ENCODE data around the gene KCNG1. TPM values are rescaled to one million over a fixed set of nuclear protein-coding genes. Genes with fewer than 3 reads are reported as not detected.

KCNG1 gene
- total and polyA plus RNA-seq, 2 of the 13 experiments (the other 11 are each of a cell fraction or from before 2014, with no cell fraction given) = not detected

DNA sequence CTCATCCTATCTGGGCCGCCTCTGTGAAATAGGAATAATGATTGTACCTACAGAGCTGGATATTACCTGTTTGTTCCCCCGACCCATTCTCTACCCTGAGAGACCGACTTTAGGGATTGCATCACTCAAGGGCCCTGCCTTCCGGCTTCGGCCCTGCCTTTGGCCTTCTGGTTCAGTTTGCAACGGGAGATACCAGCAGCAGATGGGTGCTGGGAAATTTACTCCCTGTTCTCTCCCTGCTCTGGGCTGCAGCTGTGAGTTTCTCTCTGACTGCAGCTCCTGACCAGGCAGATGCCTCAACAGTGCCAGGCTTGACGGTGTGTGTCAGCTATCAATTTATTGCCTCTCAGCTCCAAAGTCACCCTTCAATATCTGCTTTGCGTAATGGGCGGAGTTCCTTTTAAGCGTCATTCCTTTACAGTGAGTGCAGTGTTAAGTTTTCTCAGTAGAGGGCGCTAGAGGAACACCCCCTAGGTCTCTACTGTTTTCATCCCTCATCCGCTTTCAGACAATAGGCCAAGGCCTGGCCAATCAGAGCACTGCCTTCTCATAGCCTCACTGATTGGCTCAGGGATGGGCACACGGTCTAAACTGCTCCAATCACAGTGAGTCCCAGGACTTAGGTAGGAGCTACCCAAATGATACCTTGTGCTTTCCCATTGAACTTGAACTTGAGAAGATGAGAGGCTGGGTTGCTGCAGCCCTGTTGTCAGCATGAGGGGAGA is 30.0 kb downstream of the KCNG1 start (continued):
- TF ChIP-seq, protein P1, sequence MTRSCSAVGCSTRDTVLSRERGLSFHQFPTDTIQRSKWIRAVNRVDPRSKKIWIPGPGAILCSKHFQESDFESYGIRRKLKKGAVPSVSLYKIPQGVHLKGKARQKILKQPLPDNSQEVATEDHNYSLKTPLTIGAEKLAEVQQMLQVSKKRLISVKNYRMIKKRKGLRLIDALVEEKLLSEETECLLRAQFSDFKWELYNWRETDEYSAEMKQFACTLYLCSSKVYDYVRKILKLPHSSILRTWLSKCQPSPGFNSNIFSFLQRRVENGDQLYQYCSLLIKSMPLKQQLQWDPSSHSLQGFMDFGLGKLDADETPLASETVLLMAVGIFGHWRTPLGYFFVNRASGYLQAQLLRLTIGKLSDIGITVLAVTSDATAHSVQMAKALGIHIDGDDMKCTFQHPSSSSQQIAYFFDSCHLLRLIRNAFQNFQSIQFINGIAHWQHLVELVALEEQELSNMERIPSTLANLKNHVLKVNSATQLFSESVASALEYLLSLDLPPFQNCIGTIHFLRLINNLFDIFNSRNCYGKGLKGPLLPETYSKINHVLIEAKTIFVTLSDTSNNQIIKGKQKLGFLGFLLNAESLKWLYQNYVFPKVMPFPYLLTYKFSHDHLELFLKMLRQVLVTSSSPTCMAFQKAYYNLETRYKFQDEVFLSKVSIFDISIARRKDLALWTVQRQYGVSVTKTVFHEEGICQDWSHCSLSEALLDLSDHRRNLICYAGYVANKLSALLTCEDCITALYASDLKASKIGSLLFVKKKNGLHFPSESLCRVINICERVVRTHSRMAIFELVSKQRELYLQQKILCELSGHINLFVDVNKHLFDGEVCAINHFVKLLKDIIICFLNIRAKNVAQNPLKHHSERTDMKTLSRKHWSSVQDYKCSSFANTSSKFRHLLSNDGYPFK (CRISPR knock-in tag; IDR thresholded peaks at IDR 0.05; ENCODE audit: borderline replicate concordance) = peak; percentile 22; the same call in 1 of the 2 replicates
- no peak for TF ChIP-seq SOX6 (IDR thresholded peaks at IDR 0.05)
- 0 out of 2 replicates have a peak, but pooled peaks have one; percentile 34 for TF ChIP-seq SOX6 (CRISPR knock-in tag; IDR thresholded peaks at IDR 0.05)
- TF ChIP-seq HCFC1 (IDR thresholded peaks at IDR 0.05; ENCODE audit: low read depth, low read length) = 0 out of 2 replicates have a peak, but pooled peaks have one; percentile 1
- 0 out of 2 replicates have a peak, but pooled peaks have one; percentile 8 for TF ChIP-seq HNF4A (CRISPR knock-in tag; IDR thresholded peaks at IDR 0.05)
- TF ChIP-seq, protein P2, sequence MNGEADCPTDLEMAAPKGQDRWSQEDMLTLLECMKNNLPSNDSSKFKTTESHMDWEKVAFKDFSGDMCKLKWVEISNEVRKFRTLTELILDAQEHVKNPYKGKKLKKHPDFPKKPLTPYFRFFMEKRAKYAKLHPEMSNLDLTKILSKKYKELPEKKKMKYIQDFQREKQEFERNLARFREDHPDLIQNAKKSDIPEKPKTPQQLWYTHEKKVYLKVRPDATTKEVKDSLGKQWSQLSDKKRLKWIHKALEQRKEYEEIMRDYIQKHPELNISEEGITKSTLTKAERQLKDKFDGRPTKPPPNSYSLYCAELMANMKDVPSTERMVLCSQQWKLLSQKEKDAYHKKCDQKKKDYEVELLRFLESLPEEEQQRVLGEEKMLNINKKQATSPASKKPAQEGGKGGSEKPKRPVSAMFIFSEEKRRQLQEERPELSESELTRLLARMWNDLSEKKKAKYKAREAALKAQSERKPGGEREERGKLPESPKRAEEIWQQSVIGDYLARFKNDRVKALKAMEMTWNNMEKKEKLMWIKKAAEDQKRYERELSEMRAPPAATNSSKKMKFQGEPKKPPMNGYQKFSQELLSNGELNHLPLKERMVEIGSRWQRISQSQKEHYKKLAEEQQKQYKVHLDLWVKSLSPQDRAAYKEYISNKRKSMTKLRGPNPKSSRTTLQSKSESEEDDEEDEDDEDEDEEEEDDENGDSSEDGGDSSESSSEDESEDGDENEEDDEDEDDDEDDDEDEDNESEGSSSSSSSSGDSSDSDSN (CRISPR knock-in tag; IDR thresholded peaks at IDR 0.05) = 0 out of 2 replicates have a peak, but pooled peaks have one; percentile 25
- peak; percentile 45; the same call in 1 of the 2 replicates for TF ChIP-seq THAP11 (CRISPR knock-in tag; IDR thresholded peaks at IDR 0.05)
- peak; percentile 82; the same call in 1 of the 2 replicates for TF ChIP-seq ZNF619 (CRISPR knock-in tag; IDR thresholded peaks at IDR 0.05)
- no peak for TF ChIP-seq MBD4 (IDR thresholded peaks at IDR 0.05; ENCODE audit: borderline replicate concordance, low read length)
- no peak for TF ChIP-seq ZNF383 (CRISPR knock-in tag; IDR thresholded peaks at IDR 0.05; ENCODE audit: borderline replicate concordance)
- peak; percentile 55 for TF ChIP-seq GABPB1 (CRISPR knock-in tag; IDR thresholded peaks at IDR 0.05)
- peak; percentile 72 for TF ChIP-seq RAD21 (CRISPR knock-in tag; IDR thresholded peaks at IDR 0.05)
- 0 out of 2 replicates have a peak, but pooled peaks have one; percentile 28 for TF ChIP-seq MYC (CRISPR knock-in tag; IDR thresholded peaks at IDR 0.05; ENCODE audit: borderline replicate concordance)
- peak; percentile 23; the same call in 1 of the 2 replicates for TF ChIP-seq SALL1 (CRISPR knock-in tag; IDR thresholded peaks at IDR 0.05)
- TF ChIP-seq RNF2 (conservative IDR thresholded peaks at IDR 0.05; ENCODE audit: low read depth) = 0 out of 2 replicates have a peak, but pooled peaks have one; percentile 32
- TF ChIP-seq, protein P3, sequence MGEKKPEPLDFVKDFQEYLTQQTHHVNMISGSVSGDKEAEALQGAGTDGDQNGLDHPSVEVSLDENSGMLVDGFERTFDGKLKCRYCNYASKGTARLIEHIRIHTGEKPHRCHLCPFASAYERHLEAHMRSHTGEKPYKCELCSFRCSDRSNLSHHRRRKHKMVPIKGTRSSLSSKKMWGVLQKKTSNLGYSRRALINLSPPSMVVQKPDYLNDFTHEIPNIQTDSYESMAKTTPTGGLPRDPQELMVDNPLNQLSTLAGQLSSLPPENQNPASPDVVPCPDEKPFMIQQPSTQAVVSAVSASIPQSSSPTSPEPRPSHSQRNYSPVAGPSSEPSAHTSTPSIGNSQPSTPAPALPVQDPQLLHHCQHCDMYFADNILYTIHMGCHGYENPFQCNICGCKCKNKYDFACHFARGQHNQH (CRISPR knock-in tag; IDR thresholded peaks at IDR 0.05) = no peak
- 0 out of 2 replicates have a peak, but pooled peaks have one; percentile 41 for TF ChIP-seq SALL2 (CRISPR knock-in tag; IDR thresholded peaks at IDR 0.05)
- no peak for TF ChIP-seq ZFP41 (CRISPR knock-in tag; IDR thresholded peaks at IDR 0.05; ENCODE audit: borderline replicate concordance)
- peak; percentile 79 for TF ChIP-seq STAG1 (CRISPR knock-in tag; IDR thresholded peaks at IDR 0.05)
- TF ChIP-seq ATAD3A (CRISPR knock-in tag; IDR thresholded peaks at IDR 0.05) = no peak
- TF ChIP-seq, protein P4, sequence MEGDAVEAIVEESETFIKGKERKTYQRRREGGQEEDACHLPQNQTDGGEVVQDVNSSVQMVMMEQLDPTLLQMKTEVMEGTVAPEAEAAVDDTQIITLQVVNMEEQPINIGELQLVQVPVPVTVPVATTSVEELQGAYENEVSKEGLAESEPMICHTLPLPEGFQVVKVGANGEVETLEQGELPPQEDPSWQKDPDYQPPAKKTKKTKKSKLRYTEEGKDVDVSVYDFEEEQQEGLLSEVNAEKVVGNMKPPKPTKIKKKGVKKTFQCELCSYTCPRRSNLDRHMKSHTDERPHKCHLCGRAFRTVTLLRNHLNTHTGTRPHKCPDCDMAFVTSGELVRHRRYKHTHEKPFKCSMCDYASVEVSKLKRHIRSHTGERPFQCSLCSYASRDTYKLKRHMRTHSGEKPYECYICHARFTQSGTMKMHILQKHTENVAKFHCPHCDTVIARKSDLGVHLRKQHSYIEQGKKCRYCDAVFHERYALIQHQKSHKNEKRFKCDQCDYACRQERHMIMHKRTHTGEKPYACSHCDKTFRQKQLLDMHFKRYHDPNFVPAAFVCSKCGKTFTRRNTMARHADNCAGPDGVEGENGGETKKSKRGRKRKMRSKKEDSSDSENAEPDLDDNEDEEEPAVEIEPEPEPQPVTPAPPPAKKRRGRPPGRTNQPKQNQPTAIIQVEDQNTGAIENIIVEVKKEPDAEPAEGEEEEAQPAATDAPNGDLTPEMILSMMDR (CRISPR knock-in tag; IDR thresholded peaks at IDR 0.05) = peak; percentile 89
